GM13976 (cell line): Measurements from ENCODE around the gene LIPA.
A peak's percentile ranks its signal among the peaks of the same experiment; 100 is the strongest.

Experiments used
- DNase-seq: peaks from one replicate; pipeline ENCODE4 v3.0.0; 2012; ENCODE audit warnings: low spot score
- CTCF ChIP-seq: IDR thresholded peaks from 2 replicates; pipeline ENCODE4 v1.5.1; 2012; ENCODE audit warnings: borderline replicate concordance, mild to moderate bottlenecking; ENCODE audit not compliant: insufficient read depth; ENCODE audit errors: extremely low read depth, missing control alignments, control extremely low read depth
- in situ Hi-C: fragments of 300-500 bp; cut with MboI; formaldehyde crosslinking; loops from one replicate; pipeline ENCODE4 v1.12.0; 2022; ENCODE audit warnings: low sequenced_read_pairs, mixed read lengths, inconsistent platforms; ENCODE audit not compliant: unreplicated experiment

Gene LIPA

GRCh38 chr10:89224739-89225443, 26.7 kb downstream of the LIPA start:
- in situ Hi-C loops = no loop called here
- TF ChIP-seq CTCF = no peak

GRCh38 chr10:89221919-89222318, 29.7 kb downstream of the LIPA start:
- no peak for TF ChIP-seq CTCF
- DNase-seq = no peak
- in situ Hi-C loops = no loop called here

More at GRCh38 chr10:89224739-89225443, 26.7 kb downstream of the LIPA start:
- no peak for DNase-seq

GRCh38 chr10:89219513-89220218, 31.9 kb downstream of the LIPA start:
- in situ Hi-C loops = loop anchor here (10.0 kb wide), 1 partner anchor 385 kb away; no protein-coding TSS in a partner anchor

GRCh38 chr10:89217057-89217990, 34.3 kb downstream of the LIPA start:
- peak; percentile 46 for TF ChIP-seq CTCF
- peak; percentile 41 for DNase-seq
- in situ Hi-C loops = loop anchor here (10.0 kb wide), 1 partner anchor 383 kb away; no protein-coding TSS in a partner anchor

More at GRCh38 chr10:89219513-89220218, 31.9 kb downstream of the LIPA start:
- no peak for DNase-seq
- TF ChIP-seq CTCF = no peak

GRCh38 chr10:89216056-89216455, 35.5 kb downstream of the LIPA start:
- DNase-seq = no peak
- in situ Hi-C loops = loop anchor here (10.0 kb wide), 1 partner anchor 381 kb away; no protein-coding TSS in a partner anchor
- TF ChIP-seq CTCF = no peak

GRCh38 chr10:89215511-89215910, 36.1 kb downstream of the LIPA start:
- TF ChIP-seq CTCF = no peak
- in situ Hi-C loops = loop anchor here (10.0 kb wide), 1 partner anchor 381 kb away; no protein-coding TSS in a partner anchor
- DNase-seq = no peak
